Gastrocnemius medialis (tissue), 4 donors: ENCODE measurements around the gene BNIP5. TPM values are rescaled to one million over a fixed set of nuclear protein-coding genes. Genes with fewer than 3 reads are reported as not detected.

ENCODE experiments used
- ATAC-seq, 2 donors: fragments of 150-250 bp; one replicate each; pipeline ENCODE4 v1.9.1; 2016
- DNase-seq, 2 donors: peaks; one replicate each; pipeline ENCODE4 v3.0.0-alpha.2; 2019
- H3K27ac ChIP-seq, 4 donors: fragments of 200-600 bp; sonication (generic); 1 replicate in 1 of 4; 2 replicates in 3 of 4; pipeline ENCODE4 v1.5.1; 2016 to 2018; ENCODE audit warnings: mild to moderate bottlenecking in 2 of 4, moderate library complexity in 1 of 4
- H3K27me3 ChIP-seq, 3 donors: fragments of 200-600 bp; sonication (generic) in 2 of 3; 1 replicate in 1 of 3; 2 replicates in 2 of 3; pipeline versions ENCODE4 v1.5.1 to v1.6.0; 2016 to 2019; ENCODE audit warnings: mild to moderate bottlenecking in 1 of 3, moderate library complexity in 1 of 3
- H3K36me3 ChIP-seq, 2 donors: fragments of 200-600 bp; sonication (generic) in 1 of 2; one replicate each; pipeline ENCODE4 v1.5.1; 2017 to 2018
- H3K4me1 ChIP-seq, 2 donors: fragments of 200-600 bp; sonication (generic) in 1 of 2; one replicate each; pipeline ENCODE4 v1.5.1; 2016 to 2017; ENCODE audit warnings: mild to moderate bottlenecking in 2 of 2
- H3K4me3 ChIP-seq, 4 donors: fragments of 200-600 bp; sonication (generic) in 3 of 4; 1 replicate in 1 of 4; 2 replicates in 3 of 4; pipeline ENCODE4 v1.5.1; 2016 to 2019; ENCODE audit warnings: mild to moderate bottlenecking in 2 of 4
- H3K9me3 ChIP-seq, 3 donors: fragments of 200-600 bp; sonication (generic) in 2 of 3; 1 replicate in 1 of 3; 2 replicates in 2 of 3; pipeline ENCODE4 v1.5.1; 2016 to 2019
- CTCF ChIP-seq, 5 experiments: fragments of 450-650 bp in 3 of 5; fragments of 200-600 bp in 2 of 5; sonication (generic) in 2 of 5; IDR thresholded peaks in 4 of 5; conservative IDR thresholded peaks in 1 of 5; 1 replicate in 4 of 5; 2 replicates in 1 of 5; pipeline ENCODE4 v1.5.1; 2016 to 2019; ENCODE audit warnings: antibody characterized with exemption in 5 of 5, mild to moderate bottlenecking in 3 of 5, moderate library complexity in 3 of 5
- POLR2A ChIP-seq, 2 donors: fragments of 450-650 bp; IDR thresholded peaks; one replicate each; pipeline ENCODE4 v1.6.1; 2017; ENCODE audit warnings: antibody characterized with exemption in 2 of 2, mild to moderate bottlenecking in 2 of 2, moderate library complexity in 2 of 2
- in situ Hi-C, 4 donors: fragments of 200-750 bp; cut with MboI; loops; one replicate each; pipeline versions ENCODE4 v1.15.0 to v1.8.0; 2017; ENCODE audit warnings: low sequenced_read_pairs in 4 of 4
- intact Hi-C: fragments of 100-400 bp; cut with DNase I; formaldehyde crosslinking; loops from one replicate; pipeline ENCODE4 v1.15.1; 2023; ENCODE audit warnings: low total_unique reads
- total RNA-seq, 4 donors: library from RNA; depleted of rRNA; stranded (reverse); fragments of >200 nt; gene quantifications; one replicate each; pipeline versions ENCODE4 v1.1.0 to v1.2.3, GENCODE V29; 2016

The BNIP5 gene
- total RNA-seq, 4 donors from 2014 or later = not detected

GRCh38 chr6:36277946-36278470, 58.7 kb downstream of the BNIP5 start:
- Histone ChIP-seq H3K4me1 (no peaks in the 10 kb centered on the region), H3K4me3 (no peak overlapping the region), H3K27me3 (peaks cover 0 to 10% (median 6%) of the 10 kb centered on the region in 3 donors), H3K27ac (no peak overlapping the region), H3K9me3 (no peaks in the 10 kb centered on the region), H3K36me3 (no peaks in the 10 kb centered on the region)
- no peak for TF ChIP-seq CTCF (IDR thresholded peaks at IDR 0.05 in 4 of 5, conservative IDR thresholded peaks at IDR 0.05 in 1 of 5)
- TF ChIP-seq POLR2A (IDR thresholded peaks at IDR 0.05) = no peak
- intact Hi-C loops (no loop called here), in situ Hi-C loops (no loop called here)
- DNase-seq (no peak), ATAC-seq (no peak)

- in situ Hi-C loops = no loop called here
- no peak for ATAC-seq
- Histone ChIP-seq H3K9me3 (no peaks in the 10 kb centered on the region), H3K27me3 (peaks cover 0 to 9% (median 6%) of the 10 kb centered on the region in 3 donors), H3K27ac (no peak overlapping the region), H3K4me3 (no peak overlapping the region), H3K36me3 (no peaks in the 10 kb centered on the region), H3K4me1 (no peaks in the 10 kb centered on the region)
- intact Hi-C loops = no loop called here
- DNase-seq = no peak
- TF ChIP-seq POLR2A (IDR thresholded peaks at IDR 0.05) (no peak), CTCF (IDR thresholded peaks at IDR 0.05 in 4 of 5, conservative IDR thresholded peaks at IDR 0.05 in 1 of 5) (no peak)
These were observed 59.8 kb downstream of the BNIP5 start for GRCh38 chr6:36276581-36277536.

GRCh38 chr6:36273802-36274514, 62.7 kb downstream of the BNIP5 start:
- in situ Hi-C loops (no loop called here), intact Hi-C loops (no loop called here)
- no peaks in the 10 kb centered on the region for H3K4me1 ChIP-seq
- no peaks in the 10 kb centered on the region for H3K36me3 ChIP-seq
- ATAC-seq (no peak), DNase-seq (no peak)
- peaks cover 13 to 26% (median 23%) of the 10 kb centered on the region in 3 donors for H3K27me3 ChIP-seq
- H3K27ac ChIP-seq = no peak overlapping the region
- TF ChIP-seq CTCF (IDR thresholded peaks at IDR 0.05 in 4 of 5, conservative IDR thresholded peaks at IDR 0.05 in 1 of 5) (no peak), POLR2A (IDR thresholded peaks at IDR 0.05) (no peak)
- no peak overlapping the region for H3K4me3 ChIP-seq
- H3K9me3 ChIP-seq = no peaks in the 10 kb centered on the region

GRCh38 chr6:36273067-36273466, 63.6 kb downstream of the BNIP5 start:
- Histone ChIP-seq H3K36me3 (no peaks in the 10 kb centered on the region), H3K27me3 (peaks cover 13 to 26% (median 25%) of the 10 kb centered on the region in 3 donors), H3K27ac (no peak overlapping the region), H3K9me3 (no peaks in the 10 kb centered on the region), H3K4me1 (no peaks in the 10 kb centered on the region), H3K4me3 (no peak overlapping the region)
- in situ Hi-C loops = no loop called here
- no peak for TF ChIP-seq POLR2A (IDR thresholded peaks at IDR 0.05)
- ATAC-seq (no peak), DNase-seq (no peak)
- intact Hi-C loops = no loop called here

GRCh38 chr6:36272234-36272633, 64.5 kb downstream of the BNIP5 start:
- peaks cover 16 to 26% (median 25%) of the 10 kb centered on the region in 3 donors for H3K27me3 ChIP-seq
- no peaks in the 10 kb centered on the region for H3K4me1 ChIP-seq
- no peak overlapping the region for H3K27ac ChIP-seq
- H3K4me3 ChIP-seq = no peak overlapping the region
- H3K9me3 ChIP-seq = no peaks in the 10 kb centered on the region
- intact Hi-C loops (no loop called here), in situ Hi-C loops (no loop called here)
- H3K36me3 ChIP-seq = no peaks in the 10 kb centered on the region
- ATAC-seq (no peak), DNase-seq (no peak)
- TF ChIP-seq CTCF (IDR thresholded peaks at IDR 0.05 in 4 of 5, conservative IDR thresholded peaks at IDR 0.05 in 1 of 5) = no peak
- no peak for TF ChIP-seq POLR2A (IDR thresholded peaks at IDR 0.05)
